Measurements from ENCODE around the gene C17orf75. TPM values are rescaled to one million over a fixed set of nuclear protein-coding genes. Genes with fewer than 3 reads are reported as not detected.

The C17orf75 gene
- total RNA-seq, 1 donor from 2014 or later: 57.4 TPM

DNA sequence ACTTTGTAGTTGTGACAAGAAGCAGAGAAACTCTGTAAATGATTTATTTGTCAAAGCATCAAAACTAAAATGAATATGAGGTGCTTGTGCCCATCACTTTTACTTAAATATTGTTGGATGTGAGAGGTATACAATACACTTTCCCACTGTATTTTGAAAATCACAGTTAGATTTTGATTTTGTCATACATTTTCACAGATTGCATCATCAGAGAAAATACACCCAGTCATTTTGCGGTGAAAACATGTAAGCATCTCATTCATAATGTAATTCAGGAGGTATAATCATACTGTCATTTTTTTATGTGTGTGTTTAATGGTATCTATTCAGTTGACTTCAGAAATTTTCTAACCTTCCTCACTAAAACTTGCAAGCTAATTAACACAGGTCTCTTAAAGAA is 19.3 kb upstream of the C17orf75 start:
- H3K27me3 ChIP-seq: no peaks in the 10 kb centered on the region
- Mint-ChIP-seq H3K4me3 (no peak overlapping the region), H3K36me3 (peaks cover 33% of the 10 kb centered on the region), H3K27ac (no peak overlapping the region), H3K27me3 (ENCODE audit: insufficient read depth, low read depth) (peaks cover 4% of the 10 kb centered on the region), H3K4me1 (no peaks in the 10 kb centered on the region), H3K9me3 (no peaks in the 10 kb centered on the region)
- H3K4me2 ChIP-seq: no peak overlapping the region
- H3K9me3 ChIP-seq (ENCODE audit: low read depth): no peaks in the 10 kb centered on the region
- H3F3A ChIP-seq (ENCODE audit: low read depth): peaks cover 35% of the 10 kb centered on the region
- H3K27ac ChIP-seq: no peak overlapping the region
- no peaks in the 10 kb centered on the region for H3K4me1 ChIP-seq
- no peak overlapping the region for H3K9ac ChIP-seq
- H3K4me3 ChIP-seq: no peak overlapping the region
- TF ChIP-seq, protein P1, sequence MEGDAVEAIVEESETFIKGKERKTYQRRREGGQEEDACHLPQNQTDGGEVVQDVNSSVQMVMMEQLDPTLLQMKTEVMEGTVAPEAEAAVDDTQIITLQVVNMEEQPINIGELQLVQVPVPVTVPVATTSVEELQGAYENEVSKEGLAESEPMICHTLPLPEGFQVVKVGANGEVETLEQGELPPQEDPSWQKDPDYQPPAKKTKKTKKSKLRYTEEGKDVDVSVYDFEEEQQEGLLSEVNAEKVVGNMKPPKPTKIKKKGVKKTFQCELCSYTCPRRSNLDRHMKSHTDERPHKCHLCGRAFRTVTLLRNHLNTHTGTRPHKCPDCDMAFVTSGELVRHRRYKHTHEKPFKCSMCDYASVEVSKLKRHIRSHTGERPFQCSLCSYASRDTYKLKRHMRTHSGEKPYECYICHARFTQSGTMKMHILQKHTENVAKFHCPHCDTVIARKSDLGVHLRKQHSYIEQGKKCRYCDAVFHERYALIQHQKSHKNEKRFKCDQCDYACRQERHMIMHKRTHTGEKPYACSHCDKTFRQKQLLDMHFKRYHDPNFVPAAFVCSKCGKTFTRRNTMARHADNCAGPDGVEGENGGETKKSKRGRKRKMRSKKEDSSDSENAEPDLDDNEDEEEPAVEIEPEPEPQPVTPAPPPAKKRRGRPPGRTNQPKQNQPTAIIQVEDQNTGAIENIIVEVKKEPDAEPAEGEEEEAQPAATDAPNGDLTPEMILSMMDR (IDR thresholded peaks at IDR 0.05): no peak
- no peak for TF ChIP-seq EZH2 (IDR thresholded peaks at IDR 0.05)
- no peak for TF ChIP-seq EZH2phosphoT487 (IDR thresholded peaks at IDR 0.05)
- H2AFZ ChIP-seq (replicated peaks): no peak overlapping the region
- H4K20me1 ChIP-seq (ENCODE audit: low read depth): peaks cover 96% of the 10 kb centered on the region
- H3K36me3 ChIP-seq: peaks cover 57% of the 10 kb centered on the region
- H3K79me2 ChIP-seq (ENCODE audit: low read depth): peaks cover 99% of the 10 kb centered on the region
- no peak for DNase-seq (ENCODE audit: low spot score)

DNA sequence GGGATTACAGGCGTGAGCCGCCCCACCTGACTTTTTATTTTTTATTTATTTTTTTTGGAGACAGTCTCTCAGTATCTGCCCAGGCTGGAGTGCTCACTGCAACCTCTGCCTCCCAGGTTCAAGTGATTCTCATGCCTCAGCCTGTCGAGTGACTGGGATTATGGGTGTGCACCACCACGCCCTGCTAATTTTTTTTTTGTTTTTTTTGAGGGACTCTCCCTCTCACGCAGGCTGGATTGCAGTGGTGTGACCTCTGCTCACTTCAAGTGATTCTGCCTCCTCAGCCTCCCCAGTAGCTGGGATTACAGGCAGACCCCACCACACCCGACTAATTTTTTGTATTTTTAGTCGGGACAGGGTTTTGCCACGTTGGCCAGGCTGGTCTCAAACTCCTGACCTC is 15.6 kb upstream of the C17orf75 start:
- peaks cover 39% of the 10 kb centered on the region for H3K36me3 ChIP-seq

DNA sequence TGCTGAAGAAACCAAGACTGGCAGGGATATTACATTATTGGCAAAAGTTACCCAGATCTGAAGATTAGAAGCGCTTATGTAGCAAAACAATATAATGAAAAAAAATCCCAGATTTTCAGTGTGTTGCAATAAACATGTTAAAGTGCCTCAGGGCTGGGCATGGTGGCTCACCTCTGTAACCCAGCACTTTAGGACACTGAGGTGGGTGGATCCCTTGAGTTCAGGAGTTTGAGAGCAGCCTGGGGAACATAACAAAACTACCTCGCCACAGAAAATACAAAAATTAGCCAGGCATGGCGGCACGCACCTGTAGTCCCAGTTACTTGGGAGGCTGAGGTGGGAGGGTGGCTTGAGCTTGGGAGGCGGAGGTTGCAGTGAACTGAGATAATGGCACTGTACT is 14.8 kb upstream of the C17orf75 start:
- no peak overlapping the region for H3K27ac ChIP-seq
- H4K20me1 ChIP-seq (ENCODE audit: low read depth): peaks cover 100% of the 10 kb centered on the region
- H3K4me1 ChIP-seq: peaks cover 16% of the 10 kb centered on the region

More for the DNA sequence above, 15.6 kb upstream of the C17orf75 start:
- TF ChIP-seq EZH2 (IDR thresholded peaks at IDR 0.05) (no peak), EZH2phosphoT487 (IDR thresholded peaks at IDR 0.05) (no peak)
- TF ChIP-seq, protein P1 (IDR thresholded peaks at IDR 0.05): no peak
- H3K4me2 ChIP-seq: no peak overlapping the region
- H3K9me3 ChIP-seq (ENCODE audit: low read depth): no peaks in the 10 kb centered on the region
- H3K9me3 Mint-ChIP-seq: no peaks in the 10 kb centered on the region
- H3F3A ChIP-seq (ENCODE audit: low read depth): peaks cover 18% of the 10 kb centered on the region
- peaks cover 6% of the 10 kb centered on the region for H3K27me3 Mint-ChIP-seq (ENCODE audit: insufficient read depth, low read depth)
- peaks cover 10% of the 10 kb centered on the region for H3K4me1 Mint-ChIP-seq
- peaks cover 100% of the 10 kb centered on the region for H3K79me2 ChIP-seq (ENCODE audit: low read depth)
- no peaks in the 10 kb centered on the region for H3K27me3 ChIP-seq
- DNase-seq (ENCODE audit: low spot score): no peak
- H3K36me3 Mint-ChIP-seq: peaks cover 32% of the 10 kb centered on the region
- no peak overlapping the region for H3K4me3 Mint-ChIP-seq
- no peak overlapping the region for H2AFZ ChIP-seq (replicated peaks)
- H3K4me3 ChIP-seq: no peak overlapping the region
- no peak overlapping the region for H3K27ac ChIP-seq
- H3K4me1 ChIP-seq: peaks cover 7% of the 10 kb centered on the region
- no peak overlapping the region for H3K27ac Mint-ChIP-seq
- peaks cover 100% of the 10 kb centered on the region for H4K20me1 ChIP-seq (ENCODE audit: low read depth)
- H3K9ac ChIP-seq: no peak overlapping the region

More for the DNA sequence above, 14.8 kb upstream of the C17orf75 start:
- Histone ChIP-seq H3K9me3 (ENCODE audit: low read depth) (no peaks in the 10 kb centered on the region), H3K4me3 (no peak overlapping the region), H3K9ac (no peak overlapping the region), H3K79me2 (ENCODE audit: low read depth) (peaks cover 100% of the 10 kb centered on the region), H3K4me2 (no peak overlapping the region), H3F3A (ENCODE audit: low read depth) (peaks cover 18% of the 10 kb centered on the region), H2AFZ (replicated peaks) (no peak overlapping the region), H3K27me3 (no peaks in the 10 kb centered on the region), H3K36me3 (peaks cover 30% of the 10 kb centered on the region)
- peaks cover 10% of the 10 kb centered on the region for H3K4me1 Mint-ChIP-seq
- peaks cover 6% of the 10 kb centered on the region for H3K27me3 Mint-ChIP-seq (ENCODE audit: insufficient read depth, low read depth)
- peaks cover 28% of the 10 kb centered on the region for H3K36me3 Mint-ChIP-seq
- no peaks in the 10 kb centered on the region for H3K9me3 Mint-ChIP-seq
- TF ChIP-seq, protein P1 (IDR thresholded peaks at IDR 0.05): no peak
- TF ChIP-seq EZH2phosphoT487 (IDR thresholded peaks at IDR 0.05) (no peak), EZH2 (IDR thresholded peaks at IDR 0.05) (no peak)
- no peak overlapping the region for H3K27ac Mint-ChIP-seq
- no peak for DNase-seq (ENCODE audit: low spot score)
- H3K4me3 Mint-ChIP-seq: no peak overlapping the region

Data from neural progenitor cell (in vitro differentiated cells).